GM19025 (cell line): Measurements from ENCODE around the gene MAGEB17.

Source experiments
- ATAC-seq: cut with Tn5 transposase; IDR thresholded peaks from one replicate; pipeline ENCODE4 v1.9.1; 2021; ENCODE audit warnings: mild to moderate bottlenecking, low read depth, moderate library complexity; ENCODE audit not compliant: unreplicated experiment

Gene MAGEB17

GRCh38 chrX:16205840-16206239 is 38.6 kb downstream of the MAGEB17 start:
- ATAC-seq: no peak

- no peak for ATAC-seq
Observed at GRCh38 chrX:16207634-16208033, 40.4 kb downstream of the MAGEB17 start.

- no peak for ATAC-seq
Observed at GRCh38 chrX:16208601-16209000, 41.3 kb downstream of the MAGEB17 start.

GRCh38 chrX:16210061-16210460 is 42.8 kb downstream of the MAGEB17 start:
- no peak for ATAC-seq

DNA sequence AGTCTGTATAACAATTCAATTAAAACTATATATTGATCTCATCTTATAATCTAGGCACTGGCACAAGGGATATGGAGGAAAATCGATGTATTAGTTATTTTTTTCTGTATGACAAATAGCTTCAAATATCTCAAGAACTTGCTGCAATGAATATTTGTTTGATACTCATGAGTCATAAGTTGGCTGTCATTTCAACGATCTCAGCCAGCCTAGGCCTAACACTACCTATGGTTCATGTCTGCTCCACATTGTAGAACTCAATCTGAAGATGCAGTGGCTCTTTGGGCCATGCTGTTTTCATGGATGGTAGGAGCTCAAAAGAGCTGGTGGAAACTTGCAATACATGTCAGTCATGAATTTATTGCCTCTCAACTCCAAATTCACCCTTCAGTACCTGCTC is 44.7 kb downstream of the MAGEB17 start:
- no peak for ATAC-seq

GRCh38 chrX:16212436-16212835 is 45.2 kb downstream of the MAGEB17 start:
- ATAC-seq: no peak

DNA sequence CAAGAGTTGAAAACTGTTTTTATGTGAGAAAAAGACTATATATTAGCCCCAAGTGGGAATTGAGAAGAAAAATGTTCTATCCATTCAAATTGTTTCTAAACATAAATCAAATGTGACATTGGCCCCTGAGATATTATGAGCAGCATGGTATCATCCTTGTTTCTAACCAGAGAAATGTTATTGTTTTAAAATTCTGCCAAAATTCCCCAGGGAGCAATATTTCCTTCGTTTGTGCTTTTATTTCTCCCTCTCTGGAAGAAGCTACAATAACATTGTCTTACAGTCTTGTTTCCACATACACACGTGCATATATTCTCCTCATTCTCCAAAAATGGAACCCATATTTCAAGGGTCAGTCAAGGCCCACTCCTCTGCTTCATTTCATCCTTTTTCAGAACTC is 46.7 kb downstream of the MAGEB17 start:
- ATAC-seq: no peak

DNA sequence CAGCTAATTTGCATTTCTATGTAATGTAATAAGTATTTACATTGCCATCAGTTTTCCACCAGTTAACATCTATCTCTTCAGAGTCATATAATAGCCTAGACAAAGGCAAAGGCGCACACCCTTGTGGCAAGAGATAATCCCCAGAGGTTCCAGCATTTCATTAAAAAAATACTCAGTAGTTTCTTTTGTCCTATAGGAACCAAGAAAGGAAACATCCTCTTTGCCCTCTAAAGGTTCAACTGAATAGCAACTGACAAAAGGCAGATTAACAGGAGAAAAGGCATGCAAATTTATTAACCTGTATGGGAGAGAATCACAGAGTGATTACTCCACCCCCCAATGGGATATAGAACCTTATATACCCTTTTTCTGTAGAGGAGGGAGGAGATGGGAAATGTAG is 48.4 kb downstream of the MAGEB17 start:
- no peak for ATAC-seq
